ENCODE data around the gene UST. TPM values are rescaled to one million over a fixed set of nuclear protein-coding genes. Genes with fewer than 3 reads are reported as not detected.

The UST gene
- total and polyA plus RNA-seq, 9 of the 15 experiments (the other 6 are each of a cell fraction or from before 2014, with no cell fraction given) = 0.04 to 0.10 TPM; not detected in 7

GRCh38 chr6:149079456-149079855 is 332.6 kb downstream of the UST start (continued):
- TF ChIP-seq, protein P1, sequence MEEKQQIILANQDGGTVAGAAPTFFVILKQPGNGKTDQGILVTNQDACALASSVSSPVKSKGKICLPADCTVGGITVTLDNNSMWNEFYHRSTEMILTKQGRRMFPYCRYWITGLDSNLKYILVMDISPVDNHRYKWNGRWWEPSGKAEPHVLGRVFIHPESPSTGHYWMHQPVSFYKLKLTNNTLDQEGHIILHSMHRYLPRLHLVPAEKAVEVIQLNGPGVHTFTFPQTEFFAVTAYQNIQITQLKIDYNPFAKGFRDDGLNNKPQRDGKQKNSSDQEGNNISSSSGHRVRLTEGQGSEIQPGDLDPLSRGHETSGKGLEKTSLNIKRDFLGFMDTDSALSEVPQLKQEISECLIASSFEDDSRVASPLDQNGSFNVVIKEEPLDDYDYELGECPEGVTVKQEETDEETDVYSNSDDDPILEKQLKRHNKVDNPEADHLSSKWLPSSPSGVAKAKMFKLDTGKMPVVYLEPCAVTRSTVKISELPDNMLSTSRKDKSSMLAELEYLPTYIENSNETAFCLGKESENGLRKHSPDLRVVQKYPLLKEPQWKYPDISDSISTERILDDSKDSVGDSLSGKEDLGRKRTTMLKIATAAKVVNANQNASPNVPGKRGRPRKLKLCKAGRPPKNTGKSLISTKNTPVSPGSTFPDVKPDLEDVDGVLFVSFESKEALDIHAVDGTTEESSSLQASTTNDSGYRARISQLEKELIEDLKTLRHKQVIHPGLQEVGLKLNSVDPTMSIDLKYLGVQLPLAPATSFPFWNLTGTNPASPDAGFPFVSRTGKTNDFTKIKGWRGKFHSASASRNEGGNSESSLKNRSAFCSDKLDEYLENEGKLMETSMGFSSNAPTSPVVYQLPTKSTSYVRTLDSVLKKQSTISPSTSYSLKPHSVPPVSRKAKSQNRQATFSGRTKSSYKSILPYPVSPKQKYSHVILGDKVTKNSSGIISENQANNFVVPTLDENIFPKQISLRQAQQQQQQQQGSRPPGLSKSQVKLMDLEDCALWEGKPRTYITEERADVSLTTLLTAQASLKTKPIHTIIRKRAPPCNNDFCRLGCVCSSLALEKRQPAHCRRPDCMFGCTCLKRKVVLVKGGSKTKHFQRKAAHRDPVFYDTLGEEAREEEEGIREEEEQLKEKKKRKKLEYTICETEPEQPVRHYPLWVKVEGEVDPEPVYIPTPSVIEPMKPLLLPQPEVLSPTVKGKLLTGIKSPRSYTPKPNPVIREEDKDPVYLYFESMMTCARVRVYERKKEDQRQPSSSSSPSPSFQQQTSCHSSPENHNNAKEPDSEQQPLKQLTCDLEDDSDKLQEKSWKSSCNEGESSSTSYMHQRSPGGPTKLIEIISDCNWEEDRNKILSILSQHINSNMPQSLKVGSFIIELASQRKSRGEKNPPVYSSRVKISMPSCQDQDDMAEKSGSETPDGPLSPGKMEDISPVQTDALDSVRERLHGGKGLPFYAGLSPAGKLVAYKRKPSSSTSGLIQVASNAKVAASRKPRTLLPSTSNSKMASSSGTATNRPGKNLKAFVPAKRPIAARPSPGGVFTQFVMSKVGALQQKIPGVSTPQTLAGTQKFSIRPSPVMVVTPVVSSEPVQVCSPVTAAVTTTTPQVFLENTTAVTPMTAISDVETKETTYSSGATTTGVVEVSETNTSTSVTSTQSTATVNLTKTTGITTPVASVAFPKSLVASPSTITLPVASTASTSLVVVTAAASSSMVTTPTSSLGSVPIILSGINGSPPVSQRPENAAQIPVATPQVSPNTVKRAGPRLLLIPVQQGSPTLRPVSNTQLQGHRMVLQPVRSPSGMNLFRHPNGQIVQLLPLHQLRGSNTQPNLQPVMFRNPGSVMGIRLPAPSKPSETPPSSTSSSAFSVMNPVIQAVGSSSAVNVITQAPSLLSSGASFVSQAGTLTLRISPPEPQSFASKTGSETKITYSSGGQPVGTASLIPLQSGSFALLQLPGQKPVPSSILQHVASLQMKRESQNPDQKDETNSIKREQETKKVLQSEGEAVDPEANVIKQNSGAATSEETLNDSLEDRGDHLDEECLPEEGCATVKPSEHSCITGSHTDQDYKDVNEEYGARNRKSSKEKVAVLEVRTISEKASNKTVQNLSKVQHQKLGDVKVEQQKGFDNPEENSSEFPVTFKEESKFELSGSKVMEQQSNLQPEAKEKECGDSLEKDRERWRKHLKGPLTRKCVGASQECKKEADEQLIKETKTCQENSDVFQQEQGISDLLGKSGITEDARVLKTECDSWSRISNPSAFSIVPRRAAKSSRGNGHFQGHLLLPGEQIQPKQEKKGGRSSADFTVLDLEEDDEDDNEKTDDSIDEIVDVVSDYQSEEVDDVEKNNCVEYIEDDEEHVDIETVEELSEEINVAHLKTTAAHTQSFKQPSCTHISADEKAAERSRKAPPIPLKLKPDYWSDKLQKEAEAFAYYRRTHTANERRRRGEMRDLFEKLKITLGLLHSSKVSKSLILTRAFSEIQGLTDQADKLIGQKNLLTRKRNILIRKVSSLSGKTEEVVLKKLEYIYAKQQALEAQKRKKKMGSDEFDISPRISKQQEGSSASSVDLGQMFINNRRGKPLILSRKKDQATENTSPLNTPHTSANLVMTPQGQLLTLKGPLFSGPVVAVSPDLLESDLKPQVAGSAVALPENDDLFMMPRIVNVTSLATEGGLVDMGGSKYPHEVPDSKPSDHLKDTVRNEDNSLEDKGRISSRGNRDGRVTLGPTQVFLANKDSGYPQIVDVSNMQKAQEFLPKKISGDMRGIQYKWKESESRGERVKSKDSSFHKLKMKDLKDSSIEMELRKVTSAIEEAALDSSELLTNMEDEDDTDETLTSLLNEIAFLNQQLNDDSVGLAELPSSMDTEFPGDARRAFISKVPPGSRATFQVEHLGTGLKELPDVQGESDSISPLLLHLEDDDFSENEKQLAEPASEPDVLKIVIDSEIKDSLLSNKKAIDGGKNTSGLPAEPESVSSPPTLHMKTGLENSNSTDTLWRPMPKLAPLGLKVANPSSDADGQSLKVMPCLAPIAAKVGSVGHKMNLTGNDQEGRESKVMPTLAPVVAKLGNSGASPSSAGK (IDR thresholded peaks at IDR 0.05) = no peak
- TF ChIP-seq RBM22 (IDR thresholded peaks at IDR 0.05; ENCODE audit: low read depth, low read length, poor library complexity, severe bottlenecking) = no peak
- TF ChIP-seq, protein P2, sequence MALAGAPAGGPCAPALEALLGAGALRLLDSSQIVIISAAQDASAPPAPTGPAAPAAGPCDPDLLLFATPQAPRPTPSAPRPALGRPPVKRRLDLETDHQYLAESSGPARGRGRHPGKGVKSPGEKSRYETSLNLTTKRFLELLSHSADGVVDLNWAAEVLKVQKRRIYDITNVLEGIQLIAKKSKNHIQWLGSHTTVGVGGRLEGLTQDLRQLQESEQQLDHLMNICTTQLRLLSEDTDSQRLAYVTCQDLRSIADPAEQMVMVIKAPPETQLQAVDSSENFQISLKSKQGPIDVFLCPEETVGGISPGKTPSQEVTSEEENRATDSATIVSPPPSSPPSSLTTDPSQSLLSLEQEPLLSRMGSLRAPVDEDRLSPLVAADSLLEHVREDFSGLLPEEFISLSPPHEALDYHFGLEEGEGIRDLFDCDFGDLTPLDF (CRISPR knock-in tag; IDR thresholded peaks at IDR 0.05) = no peak
- no peak for TF ChIP-seq SMAD1 (IDR thresholded peaks at IDR 0.05; ENCODE audit: low read depth, low read length, partially characterized antibody)
- TF ChIP-seq DNMT1 (IDR thresholded peaks at IDR 0.05) = no peak
- TF ChIP-seq, protein P3, sequence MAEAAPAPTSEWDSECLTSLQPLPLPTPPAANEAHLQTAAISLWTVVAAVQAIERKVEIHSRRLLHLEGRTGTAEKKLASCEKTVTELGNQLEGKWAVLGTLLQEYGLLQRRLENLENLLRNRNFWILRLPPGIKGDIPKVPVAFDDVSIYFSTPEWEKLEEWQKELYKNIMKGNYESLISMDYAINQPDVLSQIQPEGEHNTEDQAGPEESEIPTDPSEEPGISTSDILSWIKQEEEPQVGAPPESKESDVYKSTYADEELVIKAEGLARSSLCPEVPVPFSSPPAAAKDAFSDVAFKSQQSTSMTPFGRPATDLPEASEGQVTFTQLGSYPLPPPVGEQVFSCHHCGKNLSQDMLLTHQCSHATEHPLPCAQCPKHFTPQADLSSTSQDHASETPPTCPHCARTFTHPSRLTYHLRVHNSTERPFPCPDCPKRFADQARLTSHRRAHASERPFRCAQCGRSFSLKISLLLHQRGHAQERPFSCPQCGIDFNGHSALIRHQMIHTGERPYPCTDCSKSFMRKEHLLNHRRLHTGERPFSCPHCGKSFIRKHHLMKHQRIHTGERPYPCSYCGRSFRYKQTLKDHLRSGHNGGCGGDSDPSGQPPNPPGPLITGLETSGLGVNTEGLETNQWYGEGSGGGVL (CRISPR knock-in tag; IDR thresholded peaks at IDR 0.05) = no peak
